HG02571 (cell line): ENCODE results near the gene LY86.

Source experiments
- ATAC-seq: cut with Tn5 transposase; IDR thresholded peaks from one replicate; pipeline ENCODE4 v1.9.1; 2021; ENCODE audit warnings: mild to moderate bottlenecking, moderate library complexity; ENCODE audit not compliant: unreplicated experiment

LY86 gene

GRCh38 chr6:6588064-6588923, at the start of gene LY86:
Gene LY86, plus strand, starts transcription at chr6:6588720. Its CDS starts 15 bp downstream, at chr6:6588735.
- peak; percentile 47 for ATAC-seq

- no peak for ATAC-seq
Observed at GRCh38 chr6:6539036-6539435, 49.5 kb upstream of the LY86 start.

GRCh38 chr6:6542357-6542756, 46.2 kb upstream of the LY86 start:
- no peak for ATAC-seq

- ATAC-seq: no peak
Observed at GRCh38 chr6:6543181-6543879, 45.2 kb upstream of the LY86 start.

- ATAC-seq: peak; percentile 2
Observed at GRCh38 chr6:6545616-6546317, 42.8 kb upstream of the LY86 start.

- peak; percentile 47 for ATAC-seq
Observed at GRCh38 chr6:6546318-6547109, 42.0 kb upstream of the LY86 start.

GRCh38 chr6:6547110-6547879, 41.2 kb upstream of the LY86 start:
- ATAC-seq: peak; percentile 86

- ATAC-seq: no peak
Observed at GRCh38 chr6:6556161-6556737, 32.3 kb upstream of the LY86 start.

- no peak for ATAC-seq
Observed at GRCh38 chr6:6556738-6557503, 31.6 kb upstream of the LY86 start.

- no peak for ATAC-seq
Observed at GRCh38 chr6:6557504-6557839, 31.0 kb upstream of the LY86 start.

GRCh38 chr6:6557886-6558285, 30.6 kb upstream of the LY86 start:
- no peak for ATAC-seq

GRCh38 chr6:6559994-6560570, 28.4 kb upstream of the LY86 start:
- no peak for ATAC-seq

- no peak for ATAC-seq
Observed at GRCh38 chr6:6560909-6561308, 27.6 kb upstream of the LY86 start.

- ATAC-seq: no peak
Observed at GRCh38 chr6:6564154-6564553, 24.4 kb upstream of the LY86 start.

- ATAC-seq: no peak
Observed at GRCh38 chr6:6565069-6565468, 23.5 kb upstream of the LY86 start.

- no peak for ATAC-seq
Observed at GRCh38 chr6:6565488-6565887, 23.0 kb upstream of the LY86 start.

GRCh38 chr6:6566766-6567165, 21.8 kb upstream of the LY86 start:
- no peak for ATAC-seq

- no peak for ATAC-seq
Observed at GRCh38 chr6:6569096-6569810, 19.3 kb upstream of the LY86 start.
